Esophagus squamous epithelium (tissue), 4 donors: ENCODE data around the gene KCNMA1.

Source experiments
- POLR2A ChIP-seq, 4 donors: fragments of 450-650 bp; IDR thresholded peaks; one replicate each; pipeline ENCODE4 v1.6.1; 2017; ENCODE audit warnings: antibody characterized with exemption in 4 of 4, mild to moderate bottlenecking in 4 of 4, moderate library complexity in 3 of 4
- TF ChIP-seq, protein P1 (sequence below), 6 experiments: fragments of 450-650 bp in 4 of 6; fragments of 200-600 bp in 2 of 6; sonication (generic) in 2 of 6; IDR thresholded peaks; one replicate each; pipeline ENCODE4 v1.5.1; 2016 to 2019; ENCODE audit warnings: antibody characterized with exemption in 6 of 6, mild to moderate bottlenecking in 4 of 6, moderate library complexity in 4 of 6

DNA sequence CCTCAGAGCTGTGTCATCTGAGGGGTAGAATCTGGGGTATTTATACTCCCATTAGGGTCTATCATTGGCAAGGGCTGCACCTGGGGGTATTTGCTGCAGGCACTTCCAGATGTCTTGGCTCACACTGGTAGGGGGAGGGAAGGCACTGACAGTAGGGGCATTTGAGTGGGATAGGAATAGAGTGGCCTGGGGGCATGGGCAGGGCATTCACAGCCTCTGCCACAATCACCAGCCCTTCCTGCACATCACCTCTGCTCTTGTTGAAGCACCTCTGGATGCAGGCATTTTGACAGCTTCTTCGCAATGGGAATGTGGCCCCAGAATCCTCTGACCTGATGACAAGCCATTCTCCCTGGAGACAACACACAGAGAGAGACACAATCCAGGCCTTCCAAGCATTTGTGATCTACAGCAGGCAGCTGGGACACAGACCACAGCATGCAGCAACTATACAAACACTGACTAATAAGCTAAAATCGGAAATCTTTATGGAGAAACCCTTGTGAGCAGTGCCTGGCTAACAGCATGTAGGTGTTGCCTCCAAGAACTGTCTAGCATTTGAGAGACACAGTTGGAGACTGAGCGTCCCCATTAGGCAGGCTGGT, 178.5 kb downstream of the KCNMA1 start:
- TF ChIP-seq, protein P1, sequence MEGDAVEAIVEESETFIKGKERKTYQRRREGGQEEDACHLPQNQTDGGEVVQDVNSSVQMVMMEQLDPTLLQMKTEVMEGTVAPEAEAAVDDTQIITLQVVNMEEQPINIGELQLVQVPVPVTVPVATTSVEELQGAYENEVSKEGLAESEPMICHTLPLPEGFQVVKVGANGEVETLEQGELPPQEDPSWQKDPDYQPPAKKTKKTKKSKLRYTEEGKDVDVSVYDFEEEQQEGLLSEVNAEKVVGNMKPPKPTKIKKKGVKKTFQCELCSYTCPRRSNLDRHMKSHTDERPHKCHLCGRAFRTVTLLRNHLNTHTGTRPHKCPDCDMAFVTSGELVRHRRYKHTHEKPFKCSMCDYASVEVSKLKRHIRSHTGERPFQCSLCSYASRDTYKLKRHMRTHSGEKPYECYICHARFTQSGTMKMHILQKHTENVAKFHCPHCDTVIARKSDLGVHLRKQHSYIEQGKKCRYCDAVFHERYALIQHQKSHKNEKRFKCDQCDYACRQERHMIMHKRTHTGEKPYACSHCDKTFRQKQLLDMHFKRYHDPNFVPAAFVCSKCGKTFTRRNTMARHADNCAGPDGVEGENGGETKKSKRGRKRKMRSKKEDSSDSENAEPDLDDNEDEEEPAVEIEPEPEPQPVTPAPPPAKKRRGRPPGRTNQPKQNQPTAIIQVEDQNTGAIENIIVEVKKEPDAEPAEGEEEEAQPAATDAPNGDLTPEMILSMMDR (IDR thresholded peaks at IDR 0.05): no peak
- no peak for TF ChIP-seq POLR2A (IDR thresholded peaks at IDR 0.05)
